ENCODE results near the gene CKB.

DNA sequence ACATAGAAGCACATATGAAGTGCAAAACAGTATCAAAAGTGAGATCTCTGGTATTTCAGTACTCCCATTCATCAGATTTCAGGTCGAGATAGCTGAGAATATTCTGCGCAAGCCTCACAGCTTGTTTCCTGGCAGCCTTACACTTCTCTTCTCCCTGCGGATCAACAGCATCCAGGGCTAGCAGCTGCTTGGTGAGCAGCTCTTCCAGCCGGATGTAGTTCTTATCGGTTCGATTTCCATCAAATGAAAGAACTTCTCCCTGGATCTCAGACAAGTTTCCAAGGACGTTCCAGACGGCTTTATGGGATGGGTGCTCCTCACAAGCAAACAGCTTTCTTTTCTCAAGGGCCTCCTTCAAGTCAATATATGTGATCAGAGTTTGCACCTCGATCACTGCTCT is 37.1 kb upstream of the CKB start:
- TF ChIP-seq, protein P1, sequence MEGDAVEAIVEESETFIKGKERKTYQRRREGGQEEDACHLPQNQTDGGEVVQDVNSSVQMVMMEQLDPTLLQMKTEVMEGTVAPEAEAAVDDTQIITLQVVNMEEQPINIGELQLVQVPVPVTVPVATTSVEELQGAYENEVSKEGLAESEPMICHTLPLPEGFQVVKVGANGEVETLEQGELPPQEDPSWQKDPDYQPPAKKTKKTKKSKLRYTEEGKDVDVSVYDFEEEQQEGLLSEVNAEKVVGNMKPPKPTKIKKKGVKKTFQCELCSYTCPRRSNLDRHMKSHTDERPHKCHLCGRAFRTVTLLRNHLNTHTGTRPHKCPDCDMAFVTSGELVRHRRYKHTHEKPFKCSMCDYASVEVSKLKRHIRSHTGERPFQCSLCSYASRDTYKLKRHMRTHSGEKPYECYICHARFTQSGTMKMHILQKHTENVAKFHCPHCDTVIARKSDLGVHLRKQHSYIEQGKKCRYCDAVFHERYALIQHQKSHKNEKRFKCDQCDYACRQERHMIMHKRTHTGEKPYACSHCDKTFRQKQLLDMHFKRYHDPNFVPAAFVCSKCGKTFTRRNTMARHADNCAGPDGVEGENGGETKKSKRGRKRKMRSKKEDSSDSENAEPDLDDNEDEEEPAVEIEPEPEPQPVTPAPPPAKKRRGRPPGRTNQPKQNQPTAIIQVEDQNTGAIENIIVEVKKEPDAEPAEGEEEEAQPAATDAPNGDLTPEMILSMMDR (IDR thresholded peaks at IDR 0.05; ENCODE audit: low read length) = no peak
- no peak for TF ChIP-seq EZH2phosphoT487 (IDR thresholded peaks at IDR 0.05; ENCODE audit: low read length)

Measured in MM.1S (cell line).